ENCODE measurements around the gene CLDND1.

DNA sequence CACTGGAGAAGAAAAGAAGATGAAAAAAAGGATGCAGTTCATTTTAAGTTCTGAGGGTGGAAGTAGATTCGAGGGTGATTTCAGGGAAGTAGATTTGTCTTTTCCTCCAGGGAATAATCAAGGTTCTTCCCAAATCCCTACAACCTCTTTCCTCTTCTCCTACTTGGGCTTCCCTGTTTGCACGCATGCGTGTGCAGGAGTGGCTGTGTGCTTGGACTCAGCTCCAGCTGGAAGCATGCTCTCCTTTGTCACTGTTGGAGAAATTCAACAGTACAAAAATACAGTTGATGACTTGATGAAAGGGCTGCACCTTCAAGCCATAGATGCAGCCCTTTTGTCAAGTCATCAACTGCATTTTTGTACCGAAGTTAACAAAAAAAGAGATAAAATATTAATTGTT lies 21.4 kb downstream of the CLDND1 start:
- TF ChIP-seq POLR2A (IDR thresholded peaks at IDR 0.05; ENCODE audit: low read depth, low read length) (no peak), NRF1 (conservative IDR thresholded peaks at IDR 0.05; ENCODE audit: low read depth, low read length) (no peak)
